Heart right ventricle (tissue), 16 donors: ENCODE data around the gene XIST. TPM values are rescaled to one million over a fixed set of nuclear protein-coding genes. Genes with fewer than 3 reads are reported as not detected.

Source experiments
- ATAC-seq, 8 donors: fragments of 200-7000 bp; cut with Tn5 transposase; one replicate each; pipeline ENCODE4 v1.9.1; 2020; ENCODE audit warnings: mild to moderate bottlenecking in 8 of 8, moderate library complexity in 8 of 8, moderate number of reproducible peaks in 1 of 8
- DNase-seq, 2 donors: peaks; one replicate each; pipeline ENCODE4 v3.0.0-alpha.2; 2020
- H3K27ac ChIP-seq, 10 donors: fragments of 200-600 bp; sonication (generic) in 2 of 10; one replicate each; pipeline versions ENCODE4 v1.5.0 to v1.8.0; 2020 to 2022; ENCODE audit warnings: mild to moderate bottlenecking in 3 of 10
- H3K27me3 ChIP-seq, 7 donors: fragments of 200-600 bp; one replicate each; pipeline ENCODE4 v1.8.0; 2021 to 2022; ENCODE audit warnings: mild to moderate bottlenecking in 2 of 7
- H3K36me3 ChIP-seq, 9 donors: fragments of 200-600 bp; sonication (generic) in 1 of 9; one replicate each; pipeline versions ENCODE4 v1.5.0 to v1.8.0; 2020 to 2022; ENCODE audit warnings: mild to moderate bottlenecking in 2 of 9
- H3K4me1 ChIP-seq, 9 donors: fragments of 200-600 bp; sonication (generic) in 1 of 9; one replicate each; pipeline versions ENCODE4 v1.5.0 to v1.8.0; 2020 to 2022; ENCODE audit warnings: mild to moderate bottlenecking in 4 of 9
- H3K4me3 ChIP-seq, 10 donors: fragments of 200-600 bp; sonication (generic) in 2 of 10; one replicate each; pipeline versions ENCODE4 v1.5.0 to v1.8.0; 2020 to 2022; ENCODE audit warnings: mild to moderate bottlenecking in 7 of 10, moderate library complexity in 2 of 10
- H3K9me3 ChIP-seq, 11 donors: fragments of 200-600 bp in 10 of 11; sonication (generic) in 2 of 11; one replicate each; pipeline versions ENCODE4 v1.5.0 to v1.8.0; 2013 to 2022; ENCODE audit warnings: mild to moderate bottlenecking in 2 of 11, control low read depth in 1 of 11, moderate library complexity in 1 of 11
- CTCF ChIP-seq, 9 donors: fragments of 200-600 bp; sonication (generic) in 2 of 9; IDR thresholded peaks; one replicate each; pipeline versions ENCODE4 v1.5.0 to v1.8.0; 2021 to 2022; ENCODE audit warnings: antibody characterized with exemption in 9 of 9, mild to moderate bottlenecking in 5 of 9, moderate library complexity in 1 of 9
- WGBS, 2 donors: extraction: QIAGEN DNeasy Blood & Tissue Kit; methylation state at CpG; one replicate each; pipeline ENCODE4 v1.1.7; 2013; ENCODE audit warnings: inconsistent platforms in 1 of 2; 5-methylcytosine and 5-hydroxymethylcytosine counted together
- intact Hi-C, 10 donors: fragments of 100-400 bp; cut with DNase I; formaldehyde crosslinking; loops; one replicate each; pipeline versions ENCODE4 v1.11.1 to v1.14.2; 2022
- polyA plus RNA-seq, 2 donors: library from polyadenylated mRNA; stranded (reverse); fragments of 200-250 nt; gene quantifications; one replicate each; pipeline ENCODE4 v1.2.3, GENCODE V29; 2013
- total RNA-seq, 10 donors: library from RNA; stranded (reverse); fragmentation: NEBNext Ultra II Directional in 3 of 10; extraction: Animal tissue kit (Norgen Biotek cat#: 25700) in 3 of 10; gene quantifications; one replicate each; pipeline versions ENCODE4 v1.2.1 to v1.2.4, GENCODE V29; 2021 to 2023
- donor health status: Arrhythmogenic right ventricular cardiomyopathy.
- donor health status: ischemic (EF 13 %, LVEDD 7.1; RV severe dilation, severe dysfunction).
- donor health status: healthy with polysubstance abuse.
- donor health status: DM: no; HTN: yes; CAD: no.
- donor health status: DM: no; HTN: no; CAD: no.
- donor health status: ischemic (EF 25% LVEDD 6.9; RV normal size, moderate dysfunction).
- donor health status: ischemic (EF 25% LVEDD 5.7; RV mildly dilated, moderate dysfunction).
- donor health status: healthy.
- donor health status: DM: yes; HTN: yes; CAD: no.
- donor health status: Ischemic cardiomyopathy.
- donor health status: ischemic (EF 35%, LVEDD 5.7; RV mildly dilated, moderate dysfunction).
- donor health status: nonischemic (EF 11% LVEDD 7.7; RV severe dilation, severe dysfunction).
- donor health status: DM: yes; HTN: yes; CAD: no.
- donor health status: PGD.
- donor health status: ischemic (EF 29% LVEDD 5.4; RV normal size, mild dysfunction).
- donor health status: nonischemic (EF 23%, LVEDD 6.1; RV moderate dilation, normal function).

XIST gene
- total and polyA plus RNA-seq, 12 donors, result 0.07 to 105 (median 0.43) TPM

GRCh38 chrX:73863268-73863667, 10.8 kb upstream of the XIST start:
- H3K27ac ChIP-seq, result no peak overlapping the region
- TF ChIP-seq CTCF (IDR thresholded peaks at IDR 0.05), result no peak
- no peak overlapping the region for H3K4me3 ChIP-seq
- H3K36me3 ChIP-seq, result no peaks in the 10 kb centered on the region
- intact Hi-C loops, result loop anchor here in 1 of 10 donors (10.0 kb wide), 1 partner anchor 272 kb away; no protein-coding TSS in a partner anchor
- peaks cover 0 to 8% (median 0%) of the 10 kb centered on the region in 11 donors for H3K9me3 ChIP-seq
- ATAC-seq (no peak), DNase-seq (no peak)
- H3K27me3 ChIP-seq, result peaks cover 0 to 40% (median 0%) of the 10 kb centered on the region in 7 donors
- no peaks in the 10 kb centered on the region for H3K4me1 ChIP-seq

GRCh38 chrX:73859622-73860021, 7.1 kb upstream of the XIST start:
- Histone ChIP-seq H3K9me3 (peaks cover 0 to 8% (median 0%) of the 10 kb centered on the region in 11 donors), H3K27ac (no peak overlapping the region), H3K4me3 (no peak overlapping the region), H3K36me3 (no peaks in the 10 kb centered on the region), H3K4me1 (no peaks in the 10 kb centered on the region), H3K27me3 (peaks cover 0 to 14% (median 0%) of the 10 kb centered on the region in 7 donors)
- ATAC-seq, result no peak
- 87 to 90% methylated on average over 1 of the region's 1 CpG for WGBS, 2 donors
- intact Hi-C loops, result loop anchor here (5.0 to 10.0 kb wide), 10 partner anchors 85 to 1745 kb away; no protein-coding TSS in a partner anchor
- DNase-seq, result no peak
- no peak for TF ChIP-seq CTCF (IDR thresholded peaks at IDR 0.05)

GRCh38 chrX:73855546-73855945, 3.0 kb upstream of the XIST start:
- intact Hi-C loops, result loop anchor here (1.0 to 10.0 kb wide), 13 partner anchors 89 to 1749 kb away; no protein-coding TSS in a partner anchor
- Histone ChIP-seq H3K27ac (no peak overlapping the region), H3K9me3 (peaks cover 0 to 8% (median 0%) of the 10 kb centered on the region in 11 donors), H3K4me1 (no peaks in the 10 kb centered on the region), H3K27me3 (peaks cover 0 to 4% (median 0%) of the 10 kb centered on the region in 7 donors), H3K36me3 (no peaks in the 10 kb centered on the region), H3K4me3 (no peak overlapping the region)
- ATAC-seq (peak in 3 of 8 donors; percentile 53 to 70 (median 64)), DNase-seq (peak; percentile 13 to 47)
- 0% methylated on average over 2 of the region's 2 CpGs for WGBS, 2 donors
- peak; percentile 40 to 80 (median 71) for TF ChIP-seq CTCF (IDR thresholded peaks at IDR 0.05)

- 97 to 98% methylated on average over 19 of the region's 19 CpGs for WGBS, 2 donors
- peaks cover 0 to 25% (median 0%) of the 10 kb centered on the region in 9 donors for H3K4me1 ChIP-seq
- peak overlapping the region in 4 of 10 donors; percentile 47 to 64 (median 60) for H3K4me3 ChIP-seq
- H3K9me3 ChIP-seq, result no peaks in the 10 kb centered on the region
- H3K27me3 ChIP-seq, result no peaks in the 10 kb centered on the region
- no peak for DNase-seq
- ATAC-seq, result no peak
- intact Hi-C loops, result loop anchor here in 6 of 10 donors (5.0 to 10.0 kb wide), 9 partner anchors 90 to 1753 kb away; no protein-coding TSS in a partner anchor
- TF ChIP-seq CTCF (IDR thresholded peaks at IDR 0.05), result no peak
- peak overlapping the region in 3 of 10 donors; percentile 78 to 89 (median 85) for H3K27ac ChIP-seq
- H3K36me3 ChIP-seq, result no peaks in the 10 kb centered on the region
Measured at GRCh38 chrX:73852022-73852421, 492 bp downstream of the XIST start.
